ENCODE results near the gene TMEM72. TPM values are rescaled to one million over a fixed set of nuclear protein-coding genes. Genes with fewer than 3 reads are reported as not detected.

The TMEM72 gene
- total and polyA plus RNA-seq, 2 donors (not counting 1 experiment from before 2014, with no cell fraction given): not detected

- Mint-ChIP-seq H3K4me3 (no peak overlapping the region), H3K9me3 (ENCODE audit: insufficient read depth) (no peaks in the 10 kb centered on the region), H3K4me1 (peaks cover 9% of the 10 kb centered on the region), H3K27me3 (peaks cover 48% of the 10 kb centered on the region), H3K27ac (no peak overlapping the region)
- ChIA-PET CTCF (no interaction called here), POLR2A (no interaction called here)
- no peak for DNase-seq
- Histone ChIP-seq H3K79me2 (ENCODE audit: control insufficient read depth, insufficient read depth, low read length) (no peaks in the 10 kb centered on the region), H3K4me3 (ENCODE audit: control extremely low read depth in 1 of 5, extremely low read depth in 1 of 5, insufficient read depth in 1 of 5, low read depth in 2 of 5, low read length in 4 of 5) (no peak overlapping the region), H3K27me3 (replicated peaks in 1 of 4; ENCODE audit: control extremely low read depth in 1 of 4, control insufficient read depth in 3 of 4, insufficient read depth in 4 of 4, low read length in 3 of 4) (peaks cover 0 to 13% (median 3%) of the 10 kb centered on the region in 4 experiments), H3K4me1 (ENCODE audit: control insufficient read depth in 2 of 2, insufficient read depth in 2 of 2, low read length in 2 of 2) (peaks cover 4 to 11% of the 10 kb centered on the region in 2 donors), H2AFZ (ENCODE audit: insufficient read depth, low read depth, low read length, poor library complexity, severe bottlenecking) (no peak overlapping the region), H3K36me3 (replicated peaks in 1 of 2; ENCODE audit: control extremely low read depth in 1 of 2, control insufficient read depth in 1 of 2, extremely low read depth in 1 of 2, insufficient read depth in 2 of 2, low read length in 1 of 2) (no peaks in the 10 kb centered on the region), H3K9me3 (ENCODE audit: control extremely low read depth in 1 of 3, control insufficient read depth in 2 of 3, insufficient read depth in 1 of 3, low read length in 2 of 3) (peaks cover 0 to 2% (median 0%) of the 10 kb centered on the region in 3 donors), H3K27ac (ENCODE audit: low read length in 2 of 2) (no peak overlapping the region), H4K20me1 (ENCODE audit: control insufficient read depth, insufficient read depth, low read length, poor library complexity, severe bottlenecking) (no peaks in the 10 kb centered on the region), H3K4me2 (replicated peaks; ENCODE audit: low read depth, low read length, poor library complexity, severe bottlenecking) (no peak overlapping the region), H3K9ac (ENCODE audit: low read length) (no peak overlapping the region)
- WGBS (ENCODE audit: insufficient coverage): 95% methylated on average over 3 of the region's 8 CpGs
- intact Hi-C loops (cut with micrococcal nuclease): no loop called here
- TF ChIP-seq EZH2 (IDR thresholded peaks at IDR 0.05; ENCODE audit: borderline replicate concordance, insufficient read depth, low read depth, low read length, poor library complexity, severe bottlenecking): no peak
- no peak for TF ChIP-seq CTCF (IDR thresholded peaks at IDR 0.05)
- no peak for ATAC-seq (ENCODE audit: low read depth)
Observed at GRCh38 chr10:44883593-44884331, 27.4 kb upstream of the TMEM72 start.

DNA sequence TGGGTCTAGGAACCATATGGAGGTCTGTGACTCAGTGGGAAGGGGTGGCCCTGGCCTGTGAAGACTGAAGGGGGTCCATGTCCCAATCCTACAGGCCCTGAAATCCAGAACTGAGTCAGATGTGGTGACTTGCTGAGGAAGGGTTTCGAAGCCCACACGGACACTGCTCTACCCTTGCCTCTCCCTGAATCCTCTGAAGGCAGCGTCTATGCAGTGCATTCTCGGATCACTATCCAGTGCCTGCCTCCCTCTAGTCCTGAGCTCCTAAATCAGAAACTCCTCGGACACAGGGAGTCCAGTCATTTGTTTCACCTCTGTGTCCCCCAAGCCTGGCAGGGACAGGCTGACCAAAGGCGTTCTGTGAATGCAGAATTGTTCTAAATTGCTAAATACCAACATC is 25.4 kb upstream of the TMEM72 start:
- Histone ChIP-seq H2AFZ (ENCODE audit: insufficient read depth, low read depth, low read length, poor library complexity, severe bottlenecking) (no peak overlapping the region), H3K4me3 (ENCODE audit: control extremely low read depth in 1 of 5, extremely low read depth in 1 of 5, insufficient read depth in 1 of 5, low read depth in 2 of 5, low read length in 4 of 5) (no peak overlapping the region), H3K9ac (ENCODE audit: low read length) (no peak overlapping the region), H3K27me3 (replicated peaks in 1 of 4; ENCODE audit: control extremely low read depth in 1 of 4, control insufficient read depth in 3 of 4, insufficient read depth in 4 of 4, low read length in 3 of 4) (no peaks in the 10 kb centered on the region), H3K27ac (ENCODE audit: low read length in 2 of 2) (no peak overlapping the region), H3K36me3 (replicated peaks in 1 of 2; ENCODE audit: control extremely low read depth in 1 of 2, control insufficient read depth in 1 of 2, extremely low read depth in 1 of 2, insufficient read depth in 2 of 2, low read length in 1 of 2) (no peaks in the 10 kb centered on the region), H3K79me2 (ENCODE audit: control insufficient read depth, insufficient read depth, low read length) (no peaks in the 10 kb centered on the region), H4K20me1 (ENCODE audit: control insufficient read depth, insufficient read depth, low read length, poor library complexity, severe bottlenecking) (no peaks in the 10 kb centered on the region), H3K4me2 (replicated peaks; ENCODE audit: low read depth, low read length, poor library complexity, severe bottlenecking) (no peak overlapping the region), H3K9me3 (ENCODE audit: control extremely low read depth in 1 of 3, control insufficient read depth in 2 of 3, insufficient read depth in 1 of 3, low read length in 2 of 3) (no peaks in the 10 kb centered on the region), H3K4me1 (ENCODE audit: control insufficient read depth in 2 of 2, insufficient read depth in 2 of 2, low read length in 2 of 2) (peaks cover 0 to 5% of the 10 kb centered on the region in 2 donors)
- ATAC-seq (ENCODE audit: low read depth) (no peak), DNase-seq (no peak)
- CTCF ChIA-PET: interaction anchor here (1.3 kb wide), 1 partner anchor 19 kb away, joined by 3 read pairs; no protein-coding TSS in a partner anchor
- Mint-ChIP-seq H3K4me1 (peaks cover 3% of the 10 kb centered on the region), H3K27me3 (peaks cover 29% of the 10 kb centered on the region), H3K27ac (no peak overlapping the region), H3K4me3 (no peak overlapping the region), H3K9me3 (ENCODE audit: insufficient read depth) (no peaks in the 10 kb centered on the region)
- WGBS (ENCODE audit: insufficient coverage): 89% methylated on average over 5 of the region's 6 CpGs
- POLR2A ChIA-PET: no interaction called here
- intact Hi-C loops (cut with micrococcal nuclease): no loop called here
- TF ChIP-seq EZH2 (IDR thresholded peaks at IDR 0.05; ENCODE audit: borderline replicate concordance, insufficient read depth, low read depth, low read length, poor library complexity, severe bottlenecking) (no peak), CTCF (IDR thresholded peaks at IDR 0.05) (no peak)

Data from B cell (primary cell).